B cell (primary cell): ENCODE results near the gene SLC49A3. TPM values are rescaled to one million over a fixed set of nuclear protein-coding genes. Genes with fewer than 3 reads are reported as not detected.

ENCODE experiments used
- ATAC-seq: fragments of 200-7000 bp; cut with Tn5 transposase; one replicate; pipeline ENCODE4 v1.10.0; 2021; ENCODE audit warnings: low read depth, mild to moderate bottlenecking, moderate number of reproducible peaks, moderate library complexity
- CTCF ChIA-PET: fragments of 350-600 bp; sonication (Branson Sonifier 250); formaldehyde crosslinking; loops from one replicate; lab custom pipeline; 2021; ENCODE audit warnings: antibody characterized with exemption, inconsistent platforms; lab: Charles Lee
- POLR2A ChIA-PET: fragments of 350-600 bp; sonication (Branson Sonifier 250); formaldehyde crosslinking; loops from one replicate; lab custom pipeline; 2021; ENCODE audit warnings: antibody characterized with exemption; lab: Charles Lee
- DNase-seq: peaks from one replicate; pipeline ENCODE4 v3.0.0; 2013
- H2AFZ ChIP-seq: 2 replicates; pipeline ENCODE4 v1.6.1; 2012; ENCODE audit warnings: mild to moderate bottlenecking, low read depth, low read length; ENCODE audit not compliant: insufficient read depth, poor library complexity, severe bottlenecking
- H3K27ac ChIP-seq, 2 donors: 1 replicate in 1 of 2; 2 replicates in 1 of 2; pipeline ENCODE4 v1.5.1; 2012 to 2013; ENCODE audit warnings: low read length in 2 of 2, mild to moderate bottlenecking in 2 of 2, moderate library complexity in 1 of 2
- H3K27me3 ChIP-seq, 4 experiments: fragments of 200-600 bp in 1 of 4; sonication (generic) in 1 of 4; replicated peaks in 1 of 4; 1 replicate in 2 of 4; 2 replicates in 2 of 4; pipeline versions ENCODE4 v1.6.1 to v1.7.0; 2013 to 2016; ENCODE audit warnings: low read length in 3 of 4, mild to moderate bottlenecking in 2 of 4, mixed read lengths in 1 of 4, moderate library complexity in 1 of 4; ENCODE audit not compliant: insufficient read depth in 4 of 4, control insufficient read depth in 3 of 4; ENCODE audit errors: control extremely low read depth in 1 of 4
- H3K36me3 ChIP-seq, 2 experiments: replicated peaks in 1 of 2; 1 replicate in 1 of 2; 2 replicates in 1 of 2; pipeline versions ENCODE4 v1.6.1 to v1.7.1; 2013; ENCODE audit warnings: low read length in 1 of 2; ENCODE audit not compliant: insufficient read depth in 2 of 2, control insufficient read depth in 1 of 2; ENCODE audit errors: control extremely low read depth in 1 of 2, extremely low read depth in 1 of 2
- H3K4me1 ChIP-seq, 2 donors: fragments of 200-600 bp in 1 of 2; sonication (generic) in 1 of 2; 1 replicate in 1 of 2; 2 replicates in 1 of 2; pipeline versions ENCODE4 v1.5.1 to v1.6.1; 2013 to 2017; ENCODE audit warnings: low read length in 2 of 2; ENCODE audit not compliant: control insufficient read depth in 2 of 2, insufficient read depth in 2 of 2
- H3K4me2 ChIP-seq: replicated peaks from 2 replicates; pipeline ENCODE3; 2012; ENCODE audit warnings: mild to moderate bottlenecking, low read depth, low read length; ENCODE audit not compliant: poor library complexity, severe bottlenecking
- H3K4me3 ChIP-seq, 5 experiments: fragments of 200-600 bp in 1 of 5; sonication (generic) in 1 of 5; 1 replicate in 3 of 5; 2 replicates in 2 of 5; pipeline versions ENCODE4 v1.5.1 to v1.7.0; 2011 to 2016; ENCODE audit warnings: low read length in 4 of 5, mild to moderate bottlenecking in 4 of 5, low read depth in 2 of 5, control low read depth in 1 of 5, moderate library complexity in 1 of 5; ENCODE audit not compliant: insufficient read depth in 1 of 5; ENCODE audit errors: control extremely low read depth in 1 of 5, extremely low read depth in 1 of 5
- H3K79me2 ChIP-seq: fragments of 200-600 bp; sonication (generic); one replicate; pipeline ENCODE4 v1.6.0; 2016; ENCODE audit warnings: low read length; ENCODE audit not compliant: control insufficient read depth, insufficient read depth
- H3K9ac ChIP-seq: fragments of 200-600 bp; sonication (generic); 2 replicates; pipeline ENCODE4 v1.6.1; 2017; ENCODE audit warnings: mild to moderate bottlenecking, low read length, moderate library complexity
- H3K9me3 ChIP-seq, 3 donors: one replicate each; pipeline versions ENCODE4 v1.6.1 to v1.7.1; 2013; ENCODE audit warnings: low read length in 2 of 3; ENCODE audit not compliant: control insufficient read depth in 2 of 3, insufficient read depth in 1 of 3; ENCODE audit errors: control extremely low read depth in 1 of 3
- H4K20me1 ChIP-seq: 2 replicates; pipeline ENCODE4 v1.6.0; 2012; ENCODE audit warnings: mild to moderate bottlenecking, low read length; ENCODE audit not compliant: insufficient read depth, control insufficient read depth, poor library complexity, severe bottlenecking
- H3K27ac Mint-ChIP-seq: one replicate; pipeline ENCODE4 v1.8.0; 2021; ENCODE audit warnings: mixed read lengths
- H3K27me3 Mint-ChIP-seq: one replicate; pipeline ENCODE4 v1.8.0; 2021; ENCODE audit warnings: mixed read lengths
- H3K4me1 Mint-ChIP-seq: one replicate; pipeline ENCODE4 v1.8.0; 2021; ENCODE audit warnings: mixed read lengths
- H3K4me3 Mint-ChIP-seq: one replicate; pipeline ENCODE4 v1.8.0; 2021; ENCODE audit warnings: mixed read lengths
- H3K9me3 Mint-ChIP-seq: one replicate; pipeline ENCODE4 v1.8.0; 2022; ENCODE audit warnings: mixed read lengths; ENCODE audit not compliant: insufficient read depth
- CTCF ChIP-seq: fragments of 200-600 bp; IDR thresholded peaks from one replicate; pipeline ENCODE4 v1.8.0; 2022; ENCODE audit warnings: antibody characterized with exemption, mild to moderate bottlenecking
- EZH2 ChIP-seq: IDR thresholded peaks from 2 replicates; pipeline ENCODE4 v1.6.1; 2012; ENCODE audit warnings: borderline replicate concordance, low read depth, mild to moderate bottlenecking, moderate library complexity, low read length; ENCODE audit not compliant: insufficient read depth, poor library complexity, severe bottlenecking
- WGBS: methylation state at CpG from one replicate; pipeline ENCODE4 v1.1.5; 2013; ENCODE audit warnings: missing lambda C conversion rate; ENCODE audit not compliant: insufficient coverage; 5-methylcytosine and 5-hydroxymethylcytosine counted together
- intact Hi-C: fragments of 100-400 bp; cut with micrococcal nuclease; formaldehyde crosslinking; loops from one replicate; pipeline ENCODE4 v1.10.0; 2022
- polyA plus RNA-seq: library from polyadenylated mRNA; depleted of rRNA; stranded (reverse); fragments of >200 nt; gene quantifications from 2 replicates; pipeline ENCODE4 v1.2.3, GENCODE V29; 2012
- total RNA-seq, 2 donors: library from RNA; stranded (reverse); fragments of 120-200 nt in 1 of 2; gene quantifications; 1 replicate in 1 of 2; 2 replicates in 1 of 2; pipeline versions ENCODE4 v1.2.3 to v1.2.4, GENCODE V29; 2013 to 2022

Gene SLC49A3
- total and polyA plus RNA-seq, 2 donors (not counting 1 experiment from before 2014, with no cell fraction given), result 2.0 to 4.3 TPM

DNA sequence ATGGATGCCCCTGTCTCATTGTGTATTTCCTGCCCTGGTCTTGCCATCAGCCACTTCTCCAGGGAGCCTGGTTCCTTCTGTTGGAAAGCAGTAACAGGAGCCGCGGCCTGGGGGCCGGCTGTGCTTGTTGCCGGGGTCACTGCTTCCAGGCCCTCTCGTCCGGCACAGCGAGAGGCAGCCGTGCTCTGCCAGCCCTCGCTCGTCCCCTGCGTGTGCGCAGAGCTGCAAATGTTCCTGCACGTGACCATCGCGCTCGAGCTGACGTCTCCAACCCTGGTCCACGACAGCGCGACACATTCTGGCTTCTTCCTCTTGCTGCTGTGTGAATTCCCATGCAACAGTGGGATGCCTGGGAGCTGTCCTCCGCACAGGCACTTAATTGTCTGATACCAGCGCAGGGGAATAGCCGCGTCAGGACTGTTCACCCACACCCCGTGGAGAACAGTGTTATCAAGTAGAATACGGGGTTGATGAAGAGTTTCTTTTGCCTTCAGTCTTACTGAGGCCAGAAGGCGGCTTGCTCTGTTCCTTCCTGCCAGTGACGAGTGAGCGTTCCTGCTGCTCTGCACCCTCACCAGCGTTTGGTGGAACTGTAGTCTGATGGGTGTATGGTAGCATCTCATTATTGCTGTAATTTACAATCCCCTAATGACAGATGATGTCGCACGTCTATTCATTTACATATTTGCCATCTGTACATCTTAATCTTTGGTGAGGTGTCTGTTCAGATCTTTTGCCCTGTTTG lies 51.2 kb downstream of the SLC49A3 start:
- no peaks in the 10 kb centered on the region for H3K27me3 ChIP-seq
- no peaks in the 10 kb centered on the region for H3K36me3 ChIP-seq
- no peak overlapping the region for H2AFZ ChIP-seq
- ATAC-seq (no peak), DNase-seq (no peak)
- Mint-ChIP-seq H3K27ac (no peak overlapping the region), H3K9me3 (peaks cover 6% of the 10 kb centered on the region), H3K4me3 (no peak overlapping the region), H3K4me1 (no peaks in the 10 kb centered on the region), H3K27me3 (peaks cover 12% of the 10 kb centered on the region)
- no peaks in the 10 kb centered on the region for H3K4me1 ChIP-seq
- no peak overlapping the region for H3K9ac ChIP-seq
- intact Hi-C loops, result no loop called here
- H3K79me2 ChIP-seq, result no peaks in the 10 kb centered on the region
- H4K20me1 ChIP-seq, result no peaks in the 10 kb centered on the region
- ChIA-PET CTCF (interaction anchor here (0.5 kb wide), 1 partner anchor 253 kb away, joined by 3 read pairs; no protein-coding TSS in a partner anchor), POLR2A (no interaction called here)
- H3K4me2 ChIP-seq, result no peak overlapping the region
- no peak overlapping the region for H3K27ac ChIP-seq
- peaks cover 0 to 37% (median 0%) of the 10 kb centered on the region in 3 donors for H3K9me3 ChIP-seq
- TF ChIP-seq EZH2 (no peak), CTCF (no peak)
- 90% methylated on average over 27 of the region's 32 CpGs for WGBS
- H3K4me3 ChIP-seq, result no peak overlapping the region

GRCh38 chr4:636628-637159 lies 52.3 kb downstream of the SLC49A3 start:
- no peaks in the 10 kb centered on the region for H3K4me1 ChIP-seq
- CTCF ChIA-PET, result no interaction called here
- Mint-ChIP-seq H3K9me3 (peaks cover 6% of the 10 kb centered on the region), H3K27ac (no peak overlapping the region), H3K27me3 (peaks cover 12% of the 10 kb centered on the region), H3K4me1 (no peaks in the 10 kb centered on the region), H3K4me3 (no peak overlapping the region)
- intact Hi-C loops, result no loop called here
- TF ChIP-seq EZH2 (no peak), CTCF (no peak)
- no peaks in the 10 kb centered on the region for H3K36me3 ChIP-seq
- H4K20me1 ChIP-seq, result no peaks in the 10 kb centered on the region
- no peak for ATAC-seq
- H3K27me3 ChIP-seq, result no peaks in the 10 kb centered on the region
- no peak overlapping the region for H3K9ac ChIP-seq
- H3K4me3 ChIP-seq, result no peak overlapping the region
- peaks cover 0 to 38% (median 0%) of the 10 kb centered on the region in 3 donors for H3K9me3 ChIP-seq
- H2AFZ ChIP-seq, result no peak overlapping the region
- POLR2A ChIA-PET, result no interaction called here
- DNase-seq, result no peak
- no peak overlapping the region for H3K27ac ChIP-seq
- no peaks in the 10 kb centered on the region for H3K79me2 ChIP-seq
- no peak overlapping the region for H3K4me2 ChIP-seq
- 85% methylated on average over 7 of the region's 13 CpGs for WGBS
